ENCODE results near the gene ARL13B.

GRCh38 chr3:94082391-94082937, 102.5 kb downstream of the ARL13B start:
- TF ChIP-seq POLR2A (IDR thresholded peaks at IDR 0.05) (no peak), CTCF (IDR thresholded peaks at IDR 0.05) (no peak), EP300 (IDR thresholded peaks at IDR 0.05) (no peak)
